Measurements from ENCODE around the gene CCNY.

- TF ChIP-seq CTCF (IDR thresholded peaks at IDR 0.05; ENCODE audit: low read depth, low read length, poor library complexity, severe bottlenecking) (no peak), EZH2phosphoT487 (IDR thresholded peaks at IDR 0.05; ENCODE audit: borderline replicate concordance, low read length) (no peak)
Measured at GRCh38 chr10:35382096-35382495, 45.8 kb downstream of the CCNY start.

Measured in DOHH2 (cell line).